ENCODE data around the gene ATG4D. TPM values are rescaled to one million over a fixed set of nuclear protein-coding genes. Genes with fewer than 3 reads are reported as not detected.

ATG4D gene
- total RNA-seq, 6 donors from 2014 or later = 18.1 to 49.2 (median 27.7) TPM

- H3K27ac ChIP-seq = no peak overlapping the region
- H3K36me3 ChIP-seq = no peaks in the 10 kb centered on the region
- H3K27me3 ChIP-seq = no peaks in the 10 kb centered on the region
- TF ChIP-seq EP300 (IDR thresholded peaks at IDR 0.05) = no peak
- no peak for TF ChIP-seq POLR2AphosphoS5 (IDR thresholded peaks at IDR 0.05)
- TF ChIP-seq POLR2A (IDR thresholded peaks at IDR 0.05) = no peak
- TF ChIP-seq, protein P1, sequence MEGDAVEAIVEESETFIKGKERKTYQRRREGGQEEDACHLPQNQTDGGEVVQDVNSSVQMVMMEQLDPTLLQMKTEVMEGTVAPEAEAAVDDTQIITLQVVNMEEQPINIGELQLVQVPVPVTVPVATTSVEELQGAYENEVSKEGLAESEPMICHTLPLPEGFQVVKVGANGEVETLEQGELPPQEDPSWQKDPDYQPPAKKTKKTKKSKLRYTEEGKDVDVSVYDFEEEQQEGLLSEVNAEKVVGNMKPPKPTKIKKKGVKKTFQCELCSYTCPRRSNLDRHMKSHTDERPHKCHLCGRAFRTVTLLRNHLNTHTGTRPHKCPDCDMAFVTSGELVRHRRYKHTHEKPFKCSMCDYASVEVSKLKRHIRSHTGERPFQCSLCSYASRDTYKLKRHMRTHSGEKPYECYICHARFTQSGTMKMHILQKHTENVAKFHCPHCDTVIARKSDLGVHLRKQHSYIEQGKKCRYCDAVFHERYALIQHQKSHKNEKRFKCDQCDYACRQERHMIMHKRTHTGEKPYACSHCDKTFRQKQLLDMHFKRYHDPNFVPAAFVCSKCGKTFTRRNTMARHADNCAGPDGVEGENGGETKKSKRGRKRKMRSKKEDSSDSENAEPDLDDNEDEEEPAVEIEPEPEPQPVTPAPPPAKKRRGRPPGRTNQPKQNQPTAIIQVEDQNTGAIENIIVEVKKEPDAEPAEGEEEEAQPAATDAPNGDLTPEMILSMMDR (IDR thresholded peaks at IDR 0.05) = no peak
- peaks cover 6 to 13% (median 11%) of the 10 kb centered on the region in 4 donors for H3K4me1 ChIP-seq
- H3K4me3 ChIP-seq = no peak overlapping the region
- no peak for ATAC-seq (ENCODE audit: low FRiP score in 2 of 2)
- no peaks in the 10 kb centered on the region for H3K9me3 ChIP-seq
- DNase-seq = no peak
- 90 to 93% methylated on average over 8 of the region's 8 CpGs for WGBS, 2 donors
Observed at GRCh38 chr19:10574462-10574861, 30.8 kb downstream of the ATG4D start.

DNA sequence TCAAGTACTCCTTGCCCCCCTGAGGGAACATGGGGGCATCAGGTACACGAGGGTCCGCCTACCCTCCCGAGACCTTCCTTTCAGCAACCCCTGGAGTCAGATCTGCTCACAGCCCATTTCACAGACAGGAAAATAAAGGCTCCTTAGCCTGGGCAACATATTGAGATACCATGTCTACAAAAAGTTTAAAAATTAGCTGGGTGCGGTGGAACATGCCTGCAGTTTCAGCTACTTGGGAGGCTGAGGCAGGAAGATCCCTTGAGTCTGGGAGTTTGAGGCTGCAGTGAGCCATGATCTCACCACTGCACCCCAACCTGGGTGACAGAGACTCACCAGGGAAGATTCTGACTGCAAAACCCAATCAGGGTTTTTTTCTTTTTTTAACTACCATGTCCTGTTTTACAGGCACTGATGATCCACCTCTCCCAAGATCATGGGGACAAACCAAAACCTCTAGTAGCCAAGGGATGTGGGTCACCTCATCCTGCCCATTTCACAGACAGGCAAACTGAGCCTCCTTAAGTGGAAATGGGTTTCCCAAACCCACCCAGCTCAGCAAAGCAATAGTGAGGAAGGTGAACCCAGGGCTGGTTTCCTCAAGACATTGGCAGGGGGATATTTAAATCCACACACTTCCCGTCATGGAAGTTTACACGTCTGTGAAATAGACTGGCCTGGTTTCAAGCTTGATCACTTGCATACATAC is 31.5 kb downstream of the ATG4D start:
- TF ChIP-seq EP300 (IDR thresholded peaks at IDR 0.05) (no peak), POLR2AphosphoS5 (IDR thresholded peaks at IDR 0.05) (no peak), POLR2A (IDR thresholded peaks at IDR 0.05) (no peak)
- TF ChIP-seq, protein P1 (IDR thresholded peaks at IDR 0.05) = no peak
- WGBS, 2 donors = 80 to 83% methylated on average over 6 of the region's 6 CpGs
- no peaks in the 10 kb centered on the region for H3K27me3 ChIP-seq
- H3K36me3 ChIP-seq = no peaks in the 10 kb centered on the region
- peaks cover 4 to 8% (median 7%) of the 10 kb centered on the region in 4 donors for H3K4me1 ChIP-seq
- H3K4me3 ChIP-seq = no peak overlapping the region
- no peak overlapping the region for H3K27ac ChIP-seq
- DNase-seq (no peak), ATAC-seq (ENCODE audit: low FRiP score in 2 of 2) (peak in 1 of 2 donors; percentile 19)
- H3K9me3 ChIP-seq = no peaks in the 10 kb centered on the region

GRCh38 chr19:10577951-10578350 is 34.2 kb downstream of the ATG4D start:
- H3K4me3 ChIP-seq = no peak overlapping the region
- no peaks in the 10 kb centered on the region for H3K36me3 ChIP-seq
- H3K9me3 ChIP-seq = no peaks in the 10 kb centered on the region
- no peak for ATAC-seq (ENCODE audit: low FRiP score in 2 of 2)
- no peaks in the 10 kb centered on the region for H3K27me3 ChIP-seq
- no peak overlapping the region for H3K27ac ChIP-seq
- TF ChIP-seq EP300 (IDR thresholded peaks at IDR 0.05) = no peak
- no peak for TF ChIP-seq POLR2AphosphoS5 (IDR thresholded peaks at IDR 0.05)
- no peak for TF ChIP-seq POLR2A (IDR thresholded peaks at IDR 0.05)
- TF ChIP-seq, protein P1 (IDR thresholded peaks at IDR 0.05) = no peak
- WGBS, 2 donors = 92 to 100% methylated on average over 6 of the region's 6 CpGs
- peaks cover 4 to 9% (median 5%) of the 10 kb centered on the region in 4 donors for H3K4me1 ChIP-seq
- DNase-seq = no peak

- WGBS, 2 donors = 39 to 41% methylated on average over 14 to 26 of the region's 31 CpGs
- Histone ChIP-seq H3K36me3 (no peaks in the 10 kb centered on the region), H3K4me3 (no peak overlapping the region), H3K9me3 (no peaks in the 10 kb centered on the region), H3K27ac (no peak overlapping the region), H3K27me3 (no peaks in the 10 kb centered on the region), H3K4me1 (peaks cover 4 to 13% (median 5%) of the 10 kb centered on the region in 4 donors)
- peak in 1 of 2 donors; percentile 91 for DNase-seq
- peak; percentile 93 to 95 for ATAC-seq (ENCODE audit: low FRiP score in 2 of 2)
- TF ChIP-seq, protein P1 (IDR thresholded peaks at IDR 0.05) = peak; percentile 96 to 99 (median 98)
- TF ChIP-seq POLR2AphosphoS5 (IDR thresholded peaks at IDR 0.05) = no peak
Observed at GRCh38 chr19:10580979-10581631, 37.4 kb downstream of the ATG4D start.

Measured in upper lobe of left lung (tissue), 6 donors.